Ishikawa (cell line): ENCODE results near the gene TMEM165.

Source experiments
- NFIC ChIP-seq: IDR thresholded peaks from 2 replicates; pipeline ENCODE4 v1.6.1; 2012
- YY1 ChIP-seq: IDR thresholded peaks from 2 replicates; pipeline ENCODE4 v1.6.1; 2012; ENCODE audit warnings: low read depth
- TF ChIP-seq, protein P1 (sequence below): IDR thresholded peaks from 2 replicates; pipeline ENCODE4 v1.6.1; 2012; ENCODE audit warnings: low read depth, mild to moderate bottlenecking

- TF ChIP-seq, protein P1, sequence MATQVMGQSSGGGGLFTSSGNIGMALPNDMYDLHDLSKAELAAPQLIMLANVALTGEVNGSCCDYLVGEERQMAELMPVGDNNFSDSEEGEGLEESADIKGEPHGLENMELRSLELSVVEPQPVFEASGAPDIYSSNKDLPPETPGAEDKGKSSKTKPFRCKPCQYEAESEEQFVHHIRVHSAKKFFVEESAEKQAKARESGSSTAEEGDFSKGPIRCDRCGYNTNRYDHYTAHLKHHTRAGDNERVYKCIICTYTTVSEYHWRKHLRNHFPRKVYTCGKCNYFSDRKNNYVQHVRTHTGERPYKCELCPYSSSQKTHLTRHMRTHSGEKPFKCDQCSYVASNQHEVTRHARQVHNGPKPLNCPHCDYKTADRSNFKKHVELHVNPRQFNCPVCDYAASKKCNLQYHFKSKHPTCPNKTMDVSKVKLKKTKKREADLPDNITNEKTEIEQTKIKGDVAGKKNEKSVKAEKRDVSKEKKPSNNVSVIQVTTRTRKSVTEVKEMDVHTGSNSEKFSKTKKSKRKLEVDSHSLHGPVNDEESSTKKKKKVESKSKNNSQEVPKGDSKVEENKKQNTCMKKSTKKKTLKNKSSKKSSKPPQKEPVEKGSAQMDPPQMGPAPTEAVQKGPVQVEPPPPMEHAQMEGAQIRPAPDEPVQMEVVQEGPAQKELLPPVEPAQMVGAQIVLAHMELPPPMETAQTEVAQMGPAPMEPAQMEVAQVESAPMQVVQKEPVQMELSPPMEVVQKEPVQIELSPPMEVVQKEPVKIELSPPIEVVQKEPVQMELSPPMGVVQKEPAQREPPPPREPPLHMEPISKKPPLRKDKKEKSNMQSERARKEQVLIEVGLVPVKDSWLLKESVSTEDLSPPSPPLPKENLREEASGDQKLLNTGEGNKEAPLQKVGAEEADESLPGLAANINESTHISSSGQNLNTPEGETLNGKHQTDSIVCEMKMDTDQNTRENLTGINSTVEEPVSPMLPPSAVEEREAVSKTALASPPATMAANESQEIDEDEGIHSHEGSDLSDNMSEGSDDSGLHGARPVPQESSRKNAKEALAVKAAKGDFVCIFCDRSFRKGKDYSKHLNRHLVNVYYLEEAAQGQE = no peak
- TF ChIP-seq YY1 = no peak
- TF ChIP-seq NFIC = no peak
These were observed 36.3 kb upstream of the TMEM165 start for GRCh38 chr4:55359397-55359916.
